ENCODE data around the gene RPS29. TPM values are rescaled to one million over a fixed set of nuclear protein-coding genes. Genes with fewer than 3 reads are reported as not detected.

Gene RPS29
- total and polyA plus RNA-seq, 9 of the 15 experiments (the other 6 are each of a cell fraction or from before 2014, with no cell fraction given), result 1,545 to 5,012 (median 2,448) TPM

DNA sequence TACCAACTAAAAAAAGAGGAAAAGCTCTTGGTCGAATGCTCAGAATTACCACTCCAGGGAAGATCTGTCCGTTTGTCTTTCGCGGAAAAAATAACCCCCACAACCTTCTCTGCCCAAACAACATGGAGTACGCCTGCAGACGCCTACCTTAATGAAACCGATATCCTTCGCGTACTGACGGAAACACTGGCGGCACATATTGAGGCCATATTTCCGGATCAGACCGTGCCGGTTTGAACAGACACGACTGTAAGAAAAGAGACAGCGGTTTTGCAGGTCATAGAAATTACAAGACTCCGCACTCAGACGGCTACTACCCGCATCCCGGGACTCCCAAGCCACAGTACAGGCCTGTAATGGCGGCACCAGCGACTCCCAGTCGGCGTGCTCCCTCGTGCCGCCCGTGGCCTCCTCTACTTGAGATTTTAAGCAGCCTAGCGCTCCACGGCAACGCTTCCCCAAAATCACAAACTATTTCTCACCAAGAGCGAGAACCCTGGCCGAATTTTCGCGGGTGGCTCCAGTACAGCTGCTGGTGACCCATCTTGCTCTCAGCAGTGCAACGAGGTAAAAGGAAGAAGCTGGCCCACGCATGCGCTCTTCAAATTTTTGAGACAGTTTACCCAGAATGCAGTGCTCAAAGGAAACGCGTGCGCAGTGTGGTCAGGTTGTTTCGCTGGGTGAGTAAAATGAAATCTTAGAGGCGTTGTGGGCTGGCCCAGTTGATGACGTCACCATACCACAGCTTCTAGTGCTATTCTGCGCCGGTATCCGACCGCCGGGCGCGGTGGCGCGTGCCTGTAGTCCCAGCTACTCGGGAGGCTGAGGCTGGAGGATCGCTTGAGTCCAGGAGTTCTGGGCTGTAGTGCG is at the start of gene RPS29 (continued):
- TF ChIP-seq MTA1 (IDR thresholded peaks at IDR 0.05; ENCODE audit: borderline replicate concordance) (peak; percentile 85; the same call in 1 of the 2 replicates), TARDBP (IDR thresholded peaks at IDR 0.05) (0 out of 2 replicates have a peak, but pooled peaks have one; percentile 34), SP2 (IDR thresholded peaks at IDR 0.05; ENCODE audit: extremely low read depth, low read depth, low read length, poor library complexity, severe bottlenecking) (no peak), YY1 (IDR thresholded peaks at IDR 0.05; ENCODE audit: borderline replicate concordance in 1 of 3, control insufficient read depth in 1 of 3, extremely low read depth in 1 of 3, insufficient read depth in 3 of 3, insufficient read length in 1 of 3, insufficient replicate concordance in 2 of 3, low read depth in 1 of 3, low read length in 2 of 3) (peak; percentile 52 to 94 (median 86)), TAF9B (IDR thresholded peaks at IDR 0.05; ENCODE audit: partially characterized antibody) (peak; percentile 88), CXXC5 (CRISPR knock-in tag; IDR thresholded peaks at IDR 0.05) (peak; percentile 72), ADNP (tag; IDR thresholded peaks at IDR 0.05) (no peak), LARP7 (IDR thresholded peaks at IDR 0.05) (no peak), HMG20A (CRISPR knock-in tag; conservative IDR thresholded peaks at IDR 0.05) (no peak), RNF2 (IDR thresholded peaks at IDR 0.05) (peak; percentile 24; the same call in 1 of the 2 replicates), EP400 (IDR thresholded peaks at IDR 0.05) (peak; percentile 98), ATF7 (IDR thresholded peaks at IDR 0.05) (peak; percentile 100), HNRNPLL (IDR thresholded peaks at IDR 0.05; ENCODE audit: low read depth, low read length, poor library complexity, severe bottlenecking) (peak; percentile 67), ZNF589 (CRISPR knock-in tag; IDR thresholded peaks at IDR 0.05; ENCODE audit: low read depth) (no peak)
- TF ChIP-seq, protein P1, sequence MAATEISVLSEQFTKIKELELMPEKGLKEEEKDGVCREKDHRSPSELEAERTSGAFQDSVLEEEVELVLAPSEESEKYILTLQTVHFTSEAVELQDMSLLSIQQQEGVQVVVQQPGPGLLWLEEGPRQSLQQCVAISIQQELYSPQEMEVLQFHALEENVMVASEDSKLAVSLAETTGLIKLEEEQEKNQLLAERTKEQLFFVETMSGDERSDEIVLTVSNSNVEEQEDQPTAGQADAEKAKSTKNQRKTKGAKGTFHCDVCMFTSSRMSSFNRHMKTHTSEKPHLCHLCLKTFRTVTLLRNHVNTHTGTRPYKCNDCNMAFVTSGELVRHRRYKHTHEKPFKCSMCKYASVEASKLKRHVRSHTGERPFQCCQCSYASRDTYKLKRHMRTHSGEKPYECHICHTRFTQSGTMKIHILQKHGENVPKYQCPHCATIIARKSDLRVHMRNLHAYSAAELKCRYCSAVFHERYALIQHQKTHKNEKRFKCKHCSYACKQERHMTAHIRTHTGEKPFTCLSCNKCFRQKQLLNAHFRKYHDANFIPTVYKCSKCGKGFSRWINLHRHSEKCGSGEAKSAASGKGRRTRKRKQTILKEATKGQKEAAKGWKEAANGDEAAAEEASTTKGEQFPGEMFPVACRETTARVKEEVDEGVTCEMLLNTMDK (IDR thresholded peaks at IDR 0.05; ENCODE audit: borderline replicate concordance, insufficient read depth, low read depth, low read length, poor library complexity, severe bottlenecking), result no peak
- TF ChIP-seq, protein P2, sequence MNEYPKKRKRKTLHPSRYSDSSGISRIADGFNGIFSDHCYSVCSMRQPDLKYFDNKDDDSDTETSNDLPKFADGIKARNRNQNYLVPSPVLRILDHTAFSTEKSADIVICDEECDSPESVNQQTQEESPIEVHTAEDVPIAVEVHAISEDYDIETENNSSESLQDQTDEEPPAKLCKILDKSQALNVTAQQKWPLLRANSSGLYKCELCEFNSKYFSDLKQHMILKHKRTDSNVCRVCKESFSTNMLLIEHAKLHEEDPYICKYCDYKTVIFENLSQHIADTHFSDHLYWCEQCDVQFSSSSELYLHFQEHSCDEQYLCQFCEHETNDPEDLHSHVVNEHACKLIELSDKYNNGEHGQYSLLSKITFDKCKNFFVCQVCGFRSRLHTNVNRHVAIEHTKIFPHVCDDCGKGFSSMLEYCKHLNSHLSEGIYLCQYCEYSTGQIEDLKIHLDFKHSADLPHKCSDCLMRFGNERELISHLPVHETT (CRISPR knock-in tag; conservative IDR thresholded peaks at IDR 0.05 in 1 of 2, IDR thresholded peaks at IDR 0.05 in 1 of 2), result peak in 1 of 2 experiments; percentile 71; a peak in 2 of 4 replicates
- TF ChIP-seq, protein P3, sequence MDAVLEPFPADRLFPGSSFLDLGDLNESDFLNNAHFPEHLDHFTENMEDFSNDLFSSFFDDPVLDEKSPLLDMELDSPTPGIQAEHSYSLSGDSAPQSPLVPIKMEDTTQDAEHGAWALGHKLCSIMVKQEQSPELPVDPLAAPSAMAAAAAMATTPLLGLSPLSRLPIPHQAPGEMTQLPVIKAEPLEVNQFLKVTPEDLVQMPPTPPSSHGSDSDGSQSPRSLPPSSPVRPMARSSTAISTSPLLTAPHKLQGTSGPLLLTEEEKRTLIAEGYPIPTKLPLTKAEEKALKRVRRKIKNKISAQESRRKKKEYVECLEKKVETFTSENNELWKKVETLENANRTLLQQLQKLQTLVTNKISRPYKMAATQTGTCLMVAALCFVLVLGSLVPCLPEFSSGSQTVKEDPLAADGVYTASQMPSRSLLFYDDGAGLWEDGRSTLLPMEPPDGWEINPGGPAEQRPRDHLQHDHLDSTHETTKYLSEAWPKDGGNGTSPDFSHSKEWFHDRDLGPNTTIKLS (IDR thresholded peaks at IDR 0.05; ENCODE audit: borderline replicate concordance, low read depth), result peak; percentile 46; the same call in 1 of the 2 replicates
